ENCODE data around the gene GPRIN3. TPM values are rescaled to one million over a fixed set of nuclear protein-coding genes. Genes with fewer than 3 reads are reported as not detected.

GPRIN3 gene
- polyA plus RNA-seq, 1 donor (not counting 4 experiments of a cell fraction or from before 2014, with no cell fraction given): not detected

GRCh38 chr4:89338206-89338605 is 30.6 kb upstream of the GPRIN3 start:
- FAIRE-seq: no peak
- dilution Hi-C loops (cut with MboI; ENCODE audit: extremely low pct_ligation_motif_present, low sequenced_read_pairs): no loop called here
- no peak overlapping the region for H3K9ac ChIP-seq (ENCODE audit: control insufficient read depth, extremely low read depth, insufficient read depth, low read length)
- H3K4me3 ChIP-seq (ENCODE audit: control insufficient read depth in 2 of 3, extremely low read depth in 1 of 3, insufficient read depth in 2 of 3, low read depth in 1 of 3, low read length in 3 of 3): no peak overlapping the region
- no peak overlapping the region for H2AFZ ChIP-seq (ENCODE audit: control insufficient read depth, low read length)
- H3K27me3 ChIP-seq (ENCODE audit: control insufficient read depth, extremely low read depth, insufficient read depth, low read length): no peaks in the 10 kb centered on the region
- H3K79me2 ChIP-seq (ENCODE audit: control insufficient read depth, insufficient read depth, low read length): no peaks in the 10 kb centered on the region
- DNase-seq (ENCODE audit: low read depth, low spot score): no peak
- H3K36me3 ChIP-seq (ENCODE audit: control insufficient read depth in 2 of 2, extremely low read depth in 1 of 2, insufficient read depth in 2 of 2, low read length in 2 of 2): no peaks in the 10 kb centered on the region
- no peaks in the 10 kb centered on the region for H4K20me1 ChIP-seq (ENCODE audit: control insufficient read depth, extremely low read depth, insufficient read depth, low read length)
- H3K9me1 ChIP-seq (ENCODE audit: control insufficient read depth, extremely low read depth, insufficient read depth, low read length): no peaks in the 10 kb centered on the region
- no peaks in the 10 kb centered on the region for H3K9me3 ChIP-seq (ENCODE audit: control insufficient read depth, low read depth, low read length)
- no peaks in the 10 kb centered on the region for H3K4me1 ChIP-seq (ENCODE audit: control insufficient read depth, extremely low read depth, insufficient read depth, low read length)
- no peak overlapping the region for H3K4me2 ChIP-seq (ENCODE audit: control insufficient read depth, extremely low read depth, insufficient read depth, low read depth, low read length)
- TF ChIP-seq EZH2 (IDR thresholded peaks at IDR 0.05; ENCODE audit: low read length): no peak
- no peak overlapping the region for H3K27ac ChIP-seq (ENCODE audit: control insufficient read depth, insufficient read depth, low read length)

GRCh38 chr4:89337681-89338080 is 30.1 kb upstream of the GPRIN3 start:
- TF ChIP-seq EZH2 (IDR thresholded peaks at IDR 0.05; ENCODE audit: low read length): no peak
- TF ChIP-seq CTCF (optimal IDR thresholded peaks at IDR 0.05 in 1 of 3, IDR thresholded peaks at IDR 0.05 in 1 of 3, conservative IDR thresholded peaks at IDR 0.05 in 1 of 3; ENCODE audit: extremely low read depth in 1 of 3, insufficient read depth in 2 of 3, low read length in 3 of 3): no peak

GRCh38 chr4:89336818-89337420 is 29.3 kb upstream of the GPRIN3 start:
- H3K9me1 ChIP-seq (ENCODE audit: control insufficient read depth, extremely low read depth, insufficient read depth, low read length): no peaks in the 10 kb centered on the region
- no peak for TF ChIP-seq CTCF (optimal IDR thresholded peaks at IDR 0.05 in 1 of 3, IDR thresholded peaks at IDR 0.05 in 1 of 3, conservative IDR thresholded peaks at IDR 0.05 in 1 of 3; ENCODE audit: extremely low read depth in 1 of 3, insufficient read depth in 2 of 3, low read length in 3 of 3)
- TF ChIP-seq EZH2 (IDR thresholded peaks at IDR 0.05; ENCODE audit: low read length): no peak
- H4K20me1 ChIP-seq (ENCODE audit: control insufficient read depth, extremely low read depth, insufficient read depth, low read length): no peaks in the 10 kb centered on the region
- H3K36me3 ChIP-seq (ENCODE audit: control insufficient read depth in 2 of 2, extremely low read depth in 1 of 2, insufficient read depth in 2 of 2, low read length in 2 of 2): no peaks in the 10 kb centered on the region
- dilution Hi-C loops (cut with MboI; ENCODE audit: extremely low pct_ligation_motif_present, low sequenced_read_pairs): no loop called here
- no peak overlapping the region for H3K27ac ChIP-seq (ENCODE audit: control insufficient read depth, insufficient read depth, low read length)
- H2AFZ ChIP-seq (ENCODE audit: control insufficient read depth, low read length): no peak overlapping the region
- FAIRE-seq: no peak
- H3K4me1 ChIP-seq (ENCODE audit: control insufficient read depth, extremely low read depth, insufficient read depth, low read length): no peaks in the 10 kb centered on the region
- H3K4me3 ChIP-seq (ENCODE audit: control insufficient read depth in 2 of 3, extremely low read depth in 1 of 3, insufficient read depth in 2 of 3, low read depth in 1 of 3, low read length in 3 of 3): no peak overlapping the region
- H3K9ac ChIP-seq (ENCODE audit: control insufficient read depth, extremely low read depth, insufficient read depth, low read length): no peak overlapping the region
- no peaks in the 10 kb centered on the region for H3K79me2 ChIP-seq (ENCODE audit: control insufficient read depth, insufficient read depth, low read length)
- no peaks in the 10 kb centered on the region for H3K9me3 ChIP-seq (ENCODE audit: control insufficient read depth, low read depth, low read length)
- no peak overlapping the region for H3K4me2 ChIP-seq (ENCODE audit: control insufficient read depth, extremely low read depth, insufficient read depth, low read depth, low read length)
- H3K27me3 ChIP-seq (ENCODE audit: control insufficient read depth, extremely low read depth, insufficient read depth, low read length): no peaks in the 10 kb centered on the region
- DNase-seq (ENCODE audit: low read depth, low spot score): no peak

More at GRCh38 chr4:89337681-89338080, 30.1 kb upstream of the GPRIN3 start:
- Histone ChIP-seq H3K79me2 (ENCODE audit: control insufficient read depth, insufficient read depth, low read length) (no peaks in the 10 kb centered on the region), H3K9ac (ENCODE audit: control insufficient read depth, extremely low read depth, insufficient read depth, low read length) (no peak overlapping the region), H3K27ac (ENCODE audit: control insufficient read depth, insufficient read depth, low read length) (no peak overlapping the region), H3K4me1 (ENCODE audit: control insufficient read depth, extremely low read depth, insufficient read depth, low read length) (no peaks in the 10 kb centered on the region), H3K9me3 (ENCODE audit: control insufficient read depth, low read depth, low read length) (no peaks in the 10 kb centered on the region), H3K9me1 (ENCODE audit: control insufficient read depth, extremely low read depth, insufficient read depth, low read length) (no peaks in the 10 kb centered on the region), H2AFZ (ENCODE audit: control insufficient read depth, low read length) (no peak overlapping the region), H3K4me3 (ENCODE audit: control insufficient read depth in 2 of 3, extremely low read depth in 1 of 3, insufficient read depth in 2 of 3, low read depth in 1 of 3, low read length in 3 of 3) (no peak overlapping the region), H4K20me1 (ENCODE audit: control insufficient read depth, extremely low read depth, insufficient read depth, low read length) (no peaks in the 10 kb centered on the region), H3K27me3 (ENCODE audit: control insufficient read depth, extremely low read depth, insufficient read depth, low read length) (no peaks in the 10 kb centered on the region), H3K4me2 (ENCODE audit: control insufficient read depth, extremely low read depth, insufficient read depth, low read depth, low read length) (no peak overlapping the region), H3K36me3 (ENCODE audit: control insufficient read depth in 2 of 2, extremely low read depth in 1 of 2, insufficient read depth in 2 of 2, low read length in 2 of 2) (no peaks in the 10 kb centered on the region)
- no peak for DNase-seq (ENCODE audit: low read depth, low spot score)
- FAIRE-seq: no peak
- dilution Hi-C loops (cut with MboI; ENCODE audit: extremely low pct_ligation_motif_present, low sequenced_read_pairs): no loop called here

Data from keratinocyte (primary cell).